ENCODE measurements around the gene ZNF195. TPM values are rescaled to one million over a fixed set of nuclear protein-coding genes. Genes with fewer than 3 reads are reported as not detected.

The ZNF195 gene
- total RNA-seq, 1 experiment from 2014 or later = 116 TPM

GRCh38 chr11:3357302-3357701 is 21.6 kb downstream of the ZNF195 start:
- no peak overlapping the region for H2AFZ ChIP-seq (ENCODE audit: low read length)
- H3T11ph ChIP-seq (ENCODE audit: low read length) = no peak overlapping the region
- H3K4me1 ChIP-seq (ENCODE audit: insufficient read depth, low read length) = no peaks in the 10 kb centered on the region
- Mint-ChIP-seq H3K36me3 (ENCODE audit: insufficient read depth in 1 of 3, low read depth in 3 of 3) (peaks cover 60 to 63% (median 63%) of the 10 kb centered on the region in 3 experiments), H3K27me3 (ENCODE audit: low read depth) (peaks cover 19% of the 10 kb centered on the region), H3K4me3 (no peak overlapping the region; a peak in 1 of 5 replicates), H3K27ac (no peak overlapping the region), H3K9me3 (peaks cover 59 to 62% of the 10 kb centered on the region in 2 experiments), H3K4me1 (no peaks in the 10 kb centered on the region)
- H3K56ac ChIP-seq (ENCODE audit: insufficient read length, low read depth, low read length) = no peak overlapping the region
- H3K4me2 ChIP-seq (ENCODE audit: insufficient read depth, insufficient read length, low read length) = no peak overlapping the region
- H2BK12ac ChIP-seq (ENCODE audit: insufficient read length, low read depth, low read length) = no peak overlapping the region
- no peak overlapping the region for H3K14ac ChIP-seq (ENCODE audit: insufficient read depth, low read length)
- TF ChIP-seq, protein P1, sequence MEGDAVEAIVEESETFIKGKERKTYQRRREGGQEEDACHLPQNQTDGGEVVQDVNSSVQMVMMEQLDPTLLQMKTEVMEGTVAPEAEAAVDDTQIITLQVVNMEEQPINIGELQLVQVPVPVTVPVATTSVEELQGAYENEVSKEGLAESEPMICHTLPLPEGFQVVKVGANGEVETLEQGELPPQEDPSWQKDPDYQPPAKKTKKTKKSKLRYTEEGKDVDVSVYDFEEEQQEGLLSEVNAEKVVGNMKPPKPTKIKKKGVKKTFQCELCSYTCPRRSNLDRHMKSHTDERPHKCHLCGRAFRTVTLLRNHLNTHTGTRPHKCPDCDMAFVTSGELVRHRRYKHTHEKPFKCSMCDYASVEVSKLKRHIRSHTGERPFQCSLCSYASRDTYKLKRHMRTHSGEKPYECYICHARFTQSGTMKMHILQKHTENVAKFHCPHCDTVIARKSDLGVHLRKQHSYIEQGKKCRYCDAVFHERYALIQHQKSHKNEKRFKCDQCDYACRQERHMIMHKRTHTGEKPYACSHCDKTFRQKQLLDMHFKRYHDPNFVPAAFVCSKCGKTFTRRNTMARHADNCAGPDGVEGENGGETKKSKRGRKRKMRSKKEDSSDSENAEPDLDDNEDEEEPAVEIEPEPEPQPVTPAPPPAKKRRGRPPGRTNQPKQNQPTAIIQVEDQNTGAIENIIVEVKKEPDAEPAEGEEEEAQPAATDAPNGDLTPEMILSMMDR (conservative IDR thresholded peaks at IDR 0.05) = no peak
- no peak overlapping the region for H2BK5ac ChIP-seq (ENCODE audit: insufficient read length, low read length)
- no peak overlapping the region for H2AK5ac ChIP-seq (ENCODE audit: insufficient read length, low read length)
- no peak for DNase-seq
- H3K23me2 ChIP-seq (ENCODE audit: insufficient read length, low read depth, low read length, poor library complexity, severe bottlenecking) = no peaks in the 10 kb centered on the region
- no peak overlapping the region for H4K5ac ChIP-seq (ENCODE audit: insufficient read length, low read depth, low read length)
- no peak overlapping the region for H3K18ac ChIP-seq (ENCODE audit: insufficient read length, low read depth, low read length)
- H3K4ac ChIP-seq (ENCODE audit: low read depth, low read length) = no peak overlapping the region
- no peaks in the 10 kb centered on the region for H3K79me2 ChIP-seq (ENCODE audit: insufficient read depth, low read length)
- H4K20me1 ChIP-seq (ENCODE audit: control insufficient read depth, insufficient read depth, insufficient read length) = no peaks in the 10 kb centered on the region
- no peaks in the 10 kb centered on the region for H3K27me3 ChIP-seq (ENCODE audit: insufficient read depth, low read length)
- no peak overlapping the region for H4K91ac ChIP-seq (ENCODE audit: insufficient read length, low read depth, low read length)
- H3K27ac ChIP-seq (ENCODE audit: insufficient read length, low read depth, low read length) = no peak overlapping the region
- no peak overlapping the region for H2BK15ac ChIP-seq (ENCODE audit: low read depth, low read length)
- no peak overlapping the region for H3K9ac ChIP-seq (ENCODE audit: extremely low read depth, insufficient read length, low read length)
- H2BK120ac ChIP-seq (ENCODE audit: low read depth, low read length, poor library complexity, severe bottlenecking) = no peak overlapping the region
- H4K8ac ChIP-seq (replicated peaks; ENCODE audit: insufficient read length, low read depth, low read length) = no peak overlapping the region
- peaks cover 51% of the 10 kb centered on the region for H3K9me3 ChIP-seq (ENCODE audit: control insufficient read depth, low read depth, low read length)
- WGBS (ENCODE audit: extremely low coverage, insufficient read length, low lambda C conversion rate) = no CpG with 5 or more reads among the region's 11 CpGs
- no peak overlapping the region for H2BK20ac ChIP-seq (ENCODE audit: low read depth, low read length, poor library complexity, severe bottlenecking)
- no peaks in the 10 kb centered on the region for H3K79me1 ChIP-seq (ENCODE audit: insufficient read depth, low read depth, low read length, poor library complexity, severe bottlenecking)
- no peak overlapping the region for H3K23ac ChIP-seq (ENCODE audit: insufficient read length, low read depth, low read length)

Measured in H9 (cell line).